Activated naive CD4-positive, alpha-beta T cell treated with anti-CD3 and anti-CD28 coated beads, Interleukin-2, amount 50 U/mL, for 72 hours (primary cell): Measurements from ENCODE around the gene RTP1. TPM values are rescaled to one million over a fixed set of nuclear protein-coding genes. Genes with fewer than 3 reads are reported as not detected.
"Not testable (repeated sequence)": the region's sequence is repeated elsewhere in the genome, so short reads cannot be mapped to it uniquely, and the experiment has no call there.

ENCODE experiments used
- ATAC-seq, 2 donors: fragments of 150-1000 bp; cut with Tn5 transposase; 2 replicates each; pipeline ENCODE4 v1.10.0; 2021; ENCODE audit warnings: mild to moderate bottlenecking in 2 of 2, moderate library complexity in 2 of 2
- DNase-seq, 2 donors: peaks; one replicate each; pipeline ENCODE4 v3.0.0; 2021 to 2022; ENCODE audit warnings: low spot score in 2 of 2
- H3K27ac Mint-ChIP-seq, 2 donors: one replicate each; pipeline ENCODE4 v1.8.0; 2022; ENCODE audit warnings: mild to moderate bottlenecking in 2 of 2, mixed read lengths in 2 of 2
- H3K36me3 Mint-ChIP-seq, 2 donors: one replicate each; pipeline ENCODE4 v1.8.0; 2022; ENCODE audit warnings: mixed read lengths in 2 of 2
- H3K9me3 Mint-ChIP-seq, 2 donors: one replicate each; pipeline ENCODE4 v1.8.0; 2022; ENCODE audit warnings: mixed read lengths in 2 of 2
- total RNA-seq, 2 donors: library from RNA; stranded (reverse); gene quantifications; one replicate each; pipeline ENCODE4 v1.2.3, GENCODE V29; 2022

Gene RTP1
- total RNA-seq, 2 donors from 2014 or later: not detected

DNA sequence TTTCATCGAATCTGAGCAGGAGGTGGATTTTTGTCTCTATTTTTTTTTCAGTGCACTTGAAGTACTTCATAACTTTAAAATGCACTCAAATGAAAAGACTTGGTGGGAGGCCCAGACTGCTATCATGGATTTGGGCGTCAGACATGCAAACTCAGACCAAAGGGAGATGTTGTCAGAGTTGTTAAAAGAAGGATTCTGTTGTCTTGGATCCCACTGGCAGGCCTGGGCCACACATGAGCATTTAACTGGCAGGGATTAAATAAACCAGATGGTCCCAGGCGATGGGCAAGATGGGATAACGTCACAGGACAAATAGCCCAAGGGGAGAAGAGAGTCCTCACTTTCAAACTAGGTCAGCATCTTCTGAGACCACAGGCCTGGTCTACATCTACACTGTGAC is 15.4 kb downstream of the RTP1 start:
- Mint-ChIP-seq H3K9me3 (no peaks in the 10 kb centered on the region), H3K36me3 (no peaks in the 10 kb centered on the region), H3K27ac (no peak overlapping the region)
- ATAC-seq: no peak
- DNase-seq: no peak

DNA sequence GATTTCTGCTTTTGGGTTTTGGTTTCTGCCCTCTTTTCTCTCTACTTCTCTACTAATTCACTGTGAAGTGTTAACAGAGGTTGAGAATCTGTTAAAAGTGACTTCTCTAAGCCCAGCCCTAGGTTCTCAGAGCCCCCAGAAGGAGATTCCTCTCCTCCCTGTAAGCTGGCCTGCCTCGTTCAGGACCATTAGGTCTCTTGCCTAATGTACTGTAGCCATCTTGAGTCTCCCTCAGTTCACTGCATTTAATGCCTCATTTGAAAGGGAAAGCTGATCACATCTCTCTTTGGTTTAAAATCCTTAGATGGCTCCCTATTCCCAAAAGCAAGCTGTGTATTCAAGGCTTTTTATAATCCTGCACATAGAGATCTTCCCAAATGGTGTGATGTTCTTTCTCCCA is 16.3 kb downstream of the RTP1 start:
- no peaks in the 10 kb centered on the region for H3K36me3 Mint-ChIP-seq

DNA sequence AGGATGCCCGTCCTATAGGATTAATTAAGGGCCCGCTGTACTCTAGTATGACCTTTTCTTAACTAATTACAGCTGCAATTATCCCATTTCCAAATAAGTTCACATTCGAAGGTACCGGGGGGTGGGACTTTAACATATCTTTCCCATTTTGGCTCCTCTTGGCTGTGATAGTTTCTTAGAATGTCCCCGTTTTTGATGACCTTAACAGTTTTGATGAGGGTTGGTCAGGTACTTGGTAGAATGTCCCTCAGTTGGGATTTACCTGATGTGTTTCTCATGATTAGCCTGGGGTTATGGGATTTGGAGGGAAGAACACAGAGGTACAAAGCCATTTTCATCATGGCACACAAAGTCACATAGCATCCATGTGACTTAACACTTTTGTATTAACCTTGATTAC is 18.2 kb downstream of the RTP1 start:
- Mint-ChIP-seq H3K36me3 (no peaks in the 10 kb centered on the region), H3K27ac (no peak overlapping the region), H3K9me3 (no peaks in the 10 kb centered on the region)
- DNase-seq: no peak
- ATAC-seq: no peak

More for the DNA sequence above, 16.3 kb downstream of the RTP1 start:
- ATAC-seq (no peak), DNase-seq (no peak)
- Mint-ChIP-seq H3K9me3 (no peaks in the 10 kb centered on the region), H3K27ac (no peak overlapping the region)

DNA sequence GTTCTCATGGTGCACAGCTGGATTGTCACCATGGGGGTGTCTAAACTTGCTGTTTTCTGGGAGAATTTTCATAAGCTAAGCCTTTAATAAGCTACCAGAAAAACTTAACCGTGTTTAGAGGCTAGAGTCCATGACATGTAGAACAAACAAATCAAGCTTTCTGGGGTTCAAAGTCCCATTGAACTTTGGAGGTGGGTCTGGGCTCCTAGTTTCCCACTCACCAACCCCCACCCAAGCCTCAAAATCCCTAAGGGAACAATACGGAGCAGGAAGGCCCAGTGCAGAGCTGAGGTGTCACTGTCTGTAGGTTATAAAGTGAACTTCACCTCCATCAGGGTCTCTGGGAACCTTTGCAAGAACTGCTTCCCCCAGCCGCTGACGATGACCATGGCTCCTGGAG is 25.5 kb downstream of the RTP1 start:
- Mint-ChIP-seq H3K36me3 (no peaks in the 10 kb centered on the region), H3K9me3 (no peaks in the 10 kb centered on the region), H3K27ac (no peak overlapping the region)
- ATAC-seq (no peak), DNase-seq (no peak)

DNA sequence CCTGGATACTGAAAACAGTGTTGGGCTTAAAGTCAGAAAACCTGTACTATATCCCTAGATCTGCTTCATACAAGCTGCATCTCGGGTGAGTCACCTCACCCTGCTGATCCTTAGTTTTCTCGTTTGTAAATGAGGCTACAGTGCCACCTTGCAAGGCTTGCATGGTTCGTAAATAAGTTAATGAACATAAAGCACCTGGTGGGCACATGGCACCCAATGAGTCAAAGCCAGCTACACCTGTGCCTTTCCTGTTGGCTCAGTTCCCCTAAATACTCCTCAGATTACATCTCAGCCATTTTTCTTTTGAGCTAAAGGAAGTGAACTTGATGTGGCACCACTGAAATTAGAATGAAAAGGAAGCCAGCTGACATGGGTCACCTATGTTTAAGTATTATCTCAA is 26.5 kb downstream of the RTP1 start:
- ATAC-seq: no peak
- no peak for DNase-seq

DNA sequence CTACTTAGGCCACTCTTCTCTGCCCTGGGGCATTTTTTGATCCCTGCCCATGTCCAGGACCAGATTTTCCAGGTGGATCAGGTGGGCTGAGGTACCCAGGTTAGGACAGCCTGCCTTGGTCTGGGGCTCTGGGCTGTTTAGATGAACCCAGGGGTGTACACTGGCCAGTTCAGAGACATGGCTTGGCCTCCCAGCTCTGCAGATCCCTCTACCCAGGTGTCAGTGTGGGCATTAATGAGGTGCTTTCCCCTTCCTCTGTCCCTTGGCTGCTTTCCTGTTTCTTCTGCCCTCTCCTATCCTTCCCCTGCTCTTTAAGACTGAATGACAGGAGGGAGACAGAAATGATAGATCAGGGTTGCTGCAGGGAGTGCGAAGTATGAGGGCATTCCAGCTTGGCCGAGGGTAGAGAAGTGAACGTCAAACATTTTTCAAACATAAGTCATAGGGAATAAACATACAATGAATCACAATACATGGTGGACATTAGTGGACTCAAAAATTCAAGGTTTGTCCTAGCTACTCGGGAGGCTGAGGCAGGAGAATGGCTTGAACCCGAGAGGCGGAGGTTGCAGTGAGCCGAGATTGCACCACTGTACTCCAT is 30.5 kb downstream of the RTP1 start:
- H3K9me3 Mint-ChIP-seq: no peaks in the 10 kb centered on the region
- no peak for DNase-seq
- H3K36me3 Mint-ChIP-seq: no peaks in the 10 kb centered on the region
- no peak overlapping the region for H3K27ac Mint-ChIP-seq
- ATAC-seq: no peak

More for the DNA sequence above, 26.5 kb downstream of the RTP1 start:
- no peaks in the 10 kb centered on the region for H3K36me3 Mint-ChIP-seq
- no peak overlapping the region for H3K27ac Mint-ChIP-seq
- no peaks in the 10 kb centered on the region for H3K9me3 Mint-ChIP-seq

DNA sequence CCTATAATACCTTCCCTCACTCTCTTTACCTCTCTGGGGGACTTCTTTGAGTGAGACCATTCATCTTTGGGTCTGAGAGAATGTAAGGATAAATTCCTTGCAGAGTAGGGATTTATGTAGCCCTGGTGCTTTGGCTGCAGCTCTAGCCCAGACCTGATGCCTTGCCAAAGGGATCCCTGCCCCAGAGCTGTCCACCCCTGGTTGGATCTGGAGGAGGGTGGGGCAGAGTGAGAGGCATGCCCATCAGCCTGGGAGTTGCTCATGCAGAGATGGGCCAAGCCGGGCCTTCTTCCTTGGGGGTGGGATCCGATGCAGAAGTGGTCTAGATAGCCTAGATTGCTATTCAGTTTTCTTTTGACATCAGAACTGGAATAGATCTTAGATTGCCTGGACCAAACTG is 31.5 kb downstream of the RTP1 start:
- Mint-ChIP-seq H3K27ac (no peak overlapping the region), H3K9me3 (no peaks in the 10 kb centered on the region), H3K36me3 (no peaks in the 10 kb centered on the region)
- DNase-seq: no peak
- no peak for ATAC-seq

DNA sequence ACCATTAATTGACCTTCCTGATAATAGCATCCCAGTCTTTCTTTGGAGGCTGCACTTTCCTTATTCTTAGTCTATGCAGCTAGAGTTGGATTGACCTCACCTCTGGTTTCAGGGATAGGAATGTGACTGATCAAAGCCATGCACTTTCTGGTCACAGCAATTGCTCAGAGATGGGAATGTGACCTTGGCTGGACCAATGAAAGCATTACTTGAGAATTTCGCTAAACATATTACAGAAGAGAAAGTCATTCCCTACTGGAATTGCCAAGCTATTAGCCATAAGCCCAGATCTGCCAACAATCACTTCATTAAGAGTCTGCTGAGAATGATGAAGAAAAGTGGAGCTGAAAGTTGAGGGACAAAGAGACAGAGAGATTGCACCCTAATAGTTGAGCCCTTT is 32.7 kb downstream of the RTP1 start:
- DNase-seq (no peak), ATAC-seq (no peak)
- Mint-ChIP-seq H3K9me3 (no peaks in the 10 kb centered on the region), H3K36me3 (no peaks in the 10 kb centered on the region), H3K27ac (no peak overlapping the region)

DNA sequence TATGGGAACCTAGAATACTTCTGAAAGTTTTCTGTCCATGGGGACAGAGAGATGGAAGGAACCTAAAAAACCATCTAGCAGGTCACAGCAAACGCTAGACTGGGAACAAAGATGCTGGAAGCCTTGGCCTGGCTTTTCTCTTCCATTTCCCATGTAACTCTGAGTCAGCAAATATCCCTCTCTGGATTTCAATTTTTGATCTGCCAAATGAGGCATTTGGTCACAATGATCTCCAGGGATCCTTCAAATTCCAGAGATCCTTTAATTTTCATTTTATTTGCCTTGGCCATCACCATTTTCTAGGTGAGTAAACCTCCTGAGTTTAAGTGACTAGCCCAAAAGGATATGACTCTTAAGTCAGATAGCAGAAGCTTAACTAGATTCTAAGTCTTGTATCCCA is 39.7 kb downstream of the RTP1 start:
- Mint-ChIP-seq H3K27ac (no peak overlapping the region), H3K9me3 (peaks cover 5% of the 10 kb centered on the region in 2 donors), H3K36me3 (no peaks in the 10 kb centered on the region)
- DNase-seq (no peak), ATAC-seq (no peak)

DNA sequence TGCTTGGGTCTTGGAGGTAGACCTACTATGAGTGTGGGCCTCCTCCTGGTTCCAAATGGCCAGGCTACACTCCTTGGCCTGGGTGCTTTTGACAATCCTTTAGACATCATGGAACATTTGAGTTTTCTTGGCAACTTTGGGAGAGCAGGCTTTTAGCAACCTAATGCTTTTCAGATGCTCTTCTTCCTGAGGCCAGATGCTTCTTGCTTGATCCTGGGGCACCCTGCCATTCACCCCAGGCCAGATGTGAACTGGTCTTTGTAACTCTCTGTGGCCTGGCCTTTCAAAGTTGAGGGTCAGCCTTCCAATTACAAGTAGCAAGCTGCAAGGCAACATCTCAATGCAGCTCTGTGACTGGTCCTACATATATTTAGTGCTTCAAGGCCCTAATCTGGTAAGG is 40.5 kb downstream of the RTP1 start:
- ATAC-seq (no peak), DNase-seq (no peak)
- Mint-ChIP-seq H3K27ac (no peak overlapping the region), H3K9me3 (peaks cover 5% of the 10 kb centered on the region in 2 donors), H3K36me3 (no peaks in the 10 kb centered on the region)

DNA sequence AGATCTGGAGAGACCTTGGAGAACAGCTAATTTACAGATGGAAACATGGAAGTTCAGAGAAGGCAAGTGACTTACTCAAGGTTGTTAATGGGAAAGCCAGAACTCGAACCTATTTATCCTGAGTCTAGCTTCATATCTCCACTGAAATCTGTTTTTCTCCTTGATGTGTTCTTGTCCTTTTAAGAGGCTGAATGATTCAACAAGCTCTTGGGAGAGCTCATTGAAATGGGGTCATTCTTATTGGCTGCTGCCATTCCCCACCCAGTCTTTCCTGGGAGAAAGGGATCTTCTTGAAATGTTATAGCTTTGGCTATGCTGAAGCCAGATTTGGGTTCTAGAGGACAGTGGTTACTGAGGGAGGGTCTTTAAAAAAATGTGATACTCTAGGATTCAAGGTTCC is 41.0 kb downstream of the RTP1 start:
- no peak for ATAC-seq
- Mint-ChIP-seq H3K27ac (no peak overlapping the region), H3K9me3 (peaks cover 5% of the 10 kb centered on the region in 2 donors), H3K36me3 (no peaks in the 10 kb centered on the region)
- no peak for DNase-seq

DNA sequence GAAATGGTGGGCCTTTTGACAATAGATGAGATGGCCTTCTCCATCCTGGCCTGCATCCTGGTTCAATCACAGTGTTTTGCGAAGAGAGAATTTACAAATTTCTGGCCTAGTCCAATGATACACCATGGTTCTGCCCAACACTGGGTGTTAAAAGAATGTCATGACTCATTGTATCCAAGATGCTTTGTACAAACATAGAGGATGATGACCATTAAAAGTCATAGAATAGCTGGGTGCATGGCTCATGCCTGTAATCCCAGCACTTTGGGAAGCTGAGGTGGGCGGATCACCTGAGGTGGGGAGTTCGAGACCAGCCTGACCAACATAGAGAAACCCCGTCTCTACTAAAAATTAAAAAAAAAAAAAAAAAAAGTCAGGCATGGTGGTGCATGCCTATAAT is 41.5 kb downstream of the RTP1 start:
- not testable (repeated sequence) for H3K36me3 Mint-ChIP-seq, ATAC-seq, DNase-seq, H3K27ac Mint-ChIP-seq, H3K9me3 Mint-ChIP-seq

DNA sequence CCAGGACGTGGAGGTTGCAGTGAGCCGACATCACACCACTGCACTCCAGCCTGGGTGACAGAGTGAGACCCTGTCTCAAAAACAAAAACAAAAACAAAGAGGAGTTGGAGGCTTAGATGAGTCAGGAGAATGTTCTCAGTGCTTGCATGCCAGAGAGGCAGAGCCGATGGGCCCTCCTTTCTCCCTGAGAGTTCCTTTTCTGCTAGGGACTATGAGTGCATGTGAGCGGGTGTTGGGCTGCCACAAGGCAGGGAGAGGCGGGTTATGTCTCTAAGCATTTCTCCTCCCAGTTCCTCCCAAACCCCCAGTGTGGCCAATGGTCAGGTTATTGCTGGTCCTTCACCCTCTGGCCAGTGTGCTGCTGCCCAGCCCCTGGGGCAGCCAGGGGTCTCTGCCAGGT is 45.1 kb downstream of the RTP1 start:
- DNase-seq (no peak), ATAC-seq (no peak)
- H3K36me3 Mint-ChIP-seq: no peaks in the 10 kb centered on the region
- peaks cover 5% of the 10 kb centered on the region in 2 donors for H3K9me3 Mint-ChIP-seq
- H3K27ac Mint-ChIP-seq: no peak overlapping the region

DNA sequence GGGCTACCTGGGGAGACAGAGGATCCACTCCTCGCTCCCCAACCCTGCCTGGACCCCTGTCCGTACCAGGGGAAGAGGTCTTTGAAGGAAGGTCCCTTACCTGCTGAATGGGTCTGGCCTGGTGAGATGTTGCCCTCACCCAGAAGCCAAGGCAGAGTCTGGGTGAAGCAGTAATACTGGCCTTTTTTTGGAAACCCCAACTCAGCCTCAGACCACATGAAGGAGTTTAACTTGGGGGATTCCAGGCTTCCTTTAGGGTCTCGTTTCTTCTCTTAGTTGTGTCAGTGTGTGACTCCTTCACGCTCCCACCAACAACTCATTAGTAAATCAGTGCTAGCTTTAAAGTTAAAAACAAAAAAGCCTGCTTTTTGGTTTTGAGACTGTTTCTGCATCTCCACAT is 45.6 kb downstream of the RTP1 start:
- Mint-ChIP-seq H3K36me3 (no peaks in the 10 kb centered on the region), H3K27ac (no peak overlapping the region), H3K9me3 (peaks cover 5% of the 10 kb centered on the region in 2 donors)
- ATAC-seq (no peak), DNase-seq (no peak)

DNA sequence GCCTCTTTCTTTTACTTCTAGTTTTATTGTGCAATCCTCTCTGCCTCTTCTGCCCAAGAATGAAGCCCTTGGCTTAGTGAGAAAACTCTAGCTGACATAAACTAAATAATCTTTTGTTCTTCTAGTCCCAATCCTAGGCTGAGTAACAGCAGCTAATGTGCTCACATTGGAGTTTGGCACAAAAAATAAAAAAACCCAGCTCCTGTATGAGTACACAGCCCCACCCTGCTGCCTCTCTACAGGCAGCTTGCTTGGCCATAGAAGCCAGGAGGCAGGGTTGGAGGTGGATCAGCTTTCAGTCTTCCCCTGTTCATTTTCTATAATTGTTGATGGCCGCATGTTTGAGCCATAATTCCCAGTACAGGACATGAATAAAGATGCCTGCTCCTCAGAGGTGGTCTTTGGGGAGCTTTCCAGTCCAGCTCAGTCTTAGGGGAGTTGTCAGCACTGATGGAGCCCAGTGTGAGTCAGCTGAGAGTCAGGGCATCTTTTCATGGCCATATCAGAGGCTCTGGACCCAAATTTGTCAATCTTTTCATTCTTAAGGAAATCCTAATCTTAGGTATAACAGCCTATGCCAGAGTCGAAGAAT is 46.7 kb downstream of the RTP1 start:
- no peak for ATAC-seq
- Mint-ChIP-seq H3K36me3 (no peaks in the 10 kb centered on the region), H3K27ac (no peak overlapping the region), H3K9me3 (peaks cover 5% of the 10 kb centered on the region in 2 donors)
- DNase-seq: no peak

DNA sequence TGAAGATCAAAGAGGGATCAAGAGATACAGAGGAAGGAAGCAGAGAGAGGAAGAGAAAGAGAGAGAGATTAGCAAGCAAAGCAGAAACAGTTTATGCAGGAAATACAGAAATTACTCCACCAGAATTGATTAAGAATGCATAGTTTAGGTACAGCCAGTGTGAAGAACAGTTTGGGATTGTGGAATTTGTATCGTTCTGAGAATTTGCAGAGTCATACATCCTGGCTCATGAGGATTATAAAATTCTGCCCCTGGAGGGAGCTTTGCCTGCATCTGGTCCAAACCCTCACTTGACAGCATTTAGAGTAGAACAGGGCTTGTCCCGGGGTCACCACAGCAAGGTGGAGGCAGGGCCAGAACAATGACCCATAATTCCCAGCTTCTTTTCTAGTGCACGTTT is 50.1 kb downstream of the RTP1 start:
- Mint-ChIP-seq H3K27ac (peak overlapping the region in 1 of 2 donors; percentile 28), H3K9me3 (no peaks in the 10 kb centered on the region), H3K36me3 (no peaks in the 10 kb centered on the region)
- DNase-seq (no peak), ATAC-seq (peak; percentile 16 to 67)
